Measurements from ENCODE around the gene ABR. TPM values are rescaled to one million over a fixed set of nuclear protein-coding genes. Genes with fewer than 3 reads are reported as not detected.

Gene ABR
- total RNA-seq, 1 donor from 2014 or later = 195 TPM

- TF ChIP-seq, protein P1, sequence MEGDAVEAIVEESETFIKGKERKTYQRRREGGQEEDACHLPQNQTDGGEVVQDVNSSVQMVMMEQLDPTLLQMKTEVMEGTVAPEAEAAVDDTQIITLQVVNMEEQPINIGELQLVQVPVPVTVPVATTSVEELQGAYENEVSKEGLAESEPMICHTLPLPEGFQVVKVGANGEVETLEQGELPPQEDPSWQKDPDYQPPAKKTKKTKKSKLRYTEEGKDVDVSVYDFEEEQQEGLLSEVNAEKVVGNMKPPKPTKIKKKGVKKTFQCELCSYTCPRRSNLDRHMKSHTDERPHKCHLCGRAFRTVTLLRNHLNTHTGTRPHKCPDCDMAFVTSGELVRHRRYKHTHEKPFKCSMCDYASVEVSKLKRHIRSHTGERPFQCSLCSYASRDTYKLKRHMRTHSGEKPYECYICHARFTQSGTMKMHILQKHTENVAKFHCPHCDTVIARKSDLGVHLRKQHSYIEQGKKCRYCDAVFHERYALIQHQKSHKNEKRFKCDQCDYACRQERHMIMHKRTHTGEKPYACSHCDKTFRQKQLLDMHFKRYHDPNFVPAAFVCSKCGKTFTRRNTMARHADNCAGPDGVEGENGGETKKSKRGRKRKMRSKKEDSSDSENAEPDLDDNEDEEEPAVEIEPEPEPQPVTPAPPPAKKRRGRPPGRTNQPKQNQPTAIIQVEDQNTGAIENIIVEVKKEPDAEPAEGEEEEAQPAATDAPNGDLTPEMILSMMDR (conservative IDR thresholded peaks at IDR 0.05; ENCODE audit: low read depth, low read length) = no peak
- no peak overlapping the region for H3K4me3 ChIP-seq (ENCODE audit: low read depth, low read length)
- DNase-seq (ENCODE audit: low read depth) = no peak
These were observed 34.3 kb downstream of the ABR start for GRCh38 chr17:1145311-1145986.

DNA sequence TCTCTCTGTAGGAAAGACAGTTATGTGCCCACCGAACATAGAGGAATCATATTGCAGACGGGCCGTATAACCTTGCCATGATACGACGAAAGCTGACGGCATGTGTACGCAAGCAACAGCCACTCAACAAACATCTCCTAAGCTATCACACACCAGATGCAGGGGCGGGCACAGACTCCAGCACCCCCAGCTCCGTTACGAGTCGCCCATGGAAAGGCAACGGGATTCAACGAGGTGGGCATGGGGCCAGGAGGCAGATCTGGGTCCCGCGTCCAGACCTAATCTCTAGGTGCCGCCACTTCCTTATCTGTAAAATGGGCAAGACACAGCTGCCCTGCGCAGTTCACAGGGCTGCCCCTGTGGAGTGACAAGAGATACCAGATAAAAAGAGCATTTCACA lies 35.6 kb downstream of the ABR start:
- TF ChIP-seq, protein P1 (conservative IDR thresholded peaks at IDR 0.05; ENCODE audit: low read depth, low read length) = no peak
- no peak for DNase-seq (ENCODE audit: low read depth)
- H3K4me3 ChIP-seq (ENCODE audit: low read depth, low read length) = no peak overlapping the region

DNA sequence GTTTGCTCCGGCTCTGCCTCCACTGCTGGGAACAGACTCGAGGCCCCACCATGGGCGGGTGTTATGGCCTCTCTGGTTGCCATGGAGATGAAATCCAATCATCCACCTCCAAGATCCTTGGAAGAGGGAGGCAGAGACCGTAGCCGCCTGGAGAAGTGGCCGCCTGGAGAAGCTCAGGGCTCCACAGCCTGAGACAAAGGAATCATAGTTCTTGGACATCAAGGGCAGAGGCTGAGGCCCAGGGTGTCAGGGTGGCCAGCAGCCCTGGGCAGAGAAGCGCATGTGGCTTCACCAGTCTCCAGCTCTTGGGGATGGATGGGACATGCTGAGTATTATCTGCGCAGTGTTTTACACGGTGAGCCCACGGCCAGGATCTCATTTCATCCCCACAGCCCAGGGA lies 36.2 kb downstream of the ABR start:
- no peak for DNase-seq (ENCODE audit: low read depth)
- H3K4me3 ChIP-seq (ENCODE audit: low read depth, low read length) = no peak overlapping the region

GRCh38 chr17:1142561-1142971 lies 37.2 kb downstream of the ABR start:
- no peak for DNase-seq (ENCODE audit: low read depth)
- TF ChIP-seq, protein P1 (conservative IDR thresholded peaks at IDR 0.05; ENCODE audit: low read depth, low read length) = no peak
- no peak overlapping the region for H3K4me3 ChIP-seq (ENCODE audit: low read depth, low read length)

More for the DNA sequence above, 36.2 kb downstream of the ABR start:
- TF ChIP-seq, protein P1 (conservative IDR thresholded peaks at IDR 0.05; ENCODE audit: low read depth, low read length) = no peak

DNA sequence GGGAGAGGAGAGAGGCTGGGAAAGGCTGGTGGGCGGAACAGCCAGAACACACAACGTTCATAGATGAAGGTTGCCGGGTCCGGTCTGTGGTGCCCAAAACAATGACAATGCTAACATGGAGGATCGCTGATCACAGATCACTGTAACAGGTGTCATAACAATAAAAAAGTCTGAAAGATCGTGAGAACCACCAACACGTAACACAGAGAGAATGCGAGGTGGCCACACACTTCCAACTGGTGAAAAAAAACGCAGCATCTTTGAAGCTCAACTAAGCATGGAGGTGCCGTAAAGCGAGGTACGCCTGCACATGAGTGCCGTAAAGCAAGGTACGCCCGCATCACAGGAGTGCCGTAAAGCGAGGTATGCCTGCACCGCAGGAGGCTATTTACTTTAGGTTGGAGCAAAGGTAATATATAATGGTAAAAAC lies 42.3 kb downstream of the ABR start:
- TF ChIP-seq, protein P1 (conservative IDR thresholded peaks at IDR 0.05; ENCODE audit: low read depth, low read length) = no peak
- no peak overlapping the region for H3K4me3 ChIP-seq (ENCODE audit: low read depth, low read length)
- no peak for DNase-seq (ENCODE audit: low read depth)

DNA sequence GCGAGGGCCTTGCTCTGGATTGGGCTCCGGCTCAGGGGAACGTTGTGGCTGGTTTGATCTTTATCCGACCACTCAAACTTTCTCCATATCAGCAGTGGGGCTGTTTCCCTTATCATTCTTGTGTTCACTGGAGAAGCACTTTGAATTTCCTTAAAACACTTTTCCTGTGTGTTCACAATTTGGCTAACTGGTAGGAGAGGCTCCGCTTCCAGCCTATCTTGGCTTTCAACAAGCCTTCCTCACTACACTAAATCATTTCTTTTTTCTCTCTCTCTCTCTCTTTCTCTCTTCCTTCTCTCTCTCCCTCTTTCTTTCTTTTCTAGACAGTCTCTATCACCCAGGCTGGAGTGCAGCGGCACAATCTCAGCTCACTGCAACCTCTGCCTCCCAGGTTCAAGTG lies 43.0 kb downstream of the ABR start:
- TF ChIP-seq, protein P1 (conservative IDR thresholded peaks at IDR 0.05; ENCODE audit: low read depth, low read length) = no peak
- no peak overlapping the region for H3K4me3 ChIP-seq (ENCODE audit: low read depth, low read length)

More for the DNA sequence above, 43.0 kb downstream of the ABR start:
- DNase-seq (ENCODE audit: low read depth) = no peak
